Measurements from ENCODE around the gene FILIP1L. TPM values are rescaled to one million over a fixed set of nuclear protein-coding genes. Genes with fewer than 3 reads are reported as not detected.

FILIP1L gene
- polyA plus RNA-seq, 1 of the 3 experiments (the other 2 are of a cell fraction), result 26.8 TPM

- no peaks in the 10 kb centered on the region for H3K27me3 ChIP-seq (ENCODE audit: insufficient read depth)
- no peaks in the 10 kb centered on the region for H3K4me1 ChIP-seq (ENCODE audit: control insufficient read depth in 1 of 2, insufficient read depth in 2 of 2, low read depth in 1 of 2, low read length in 1 of 2)
- POLR2A ChIA-PET, result no interaction called here
- H3F3A ChIP-seq (replicated peaks; ENCODE audit: insufficient read depth), result no peaks in the 10 kb centered on the region
- no peaks in the 10 kb centered on the region for H3K9me2 ChIP-seq
- 89% methylated on average over 1 of the region's 1 CpG for WGBS (ENCODE audit: low lambda C conversion rate)
- H3K27ac ChIP-seq (ENCODE audit: low read depth in 2 of 2, low read length in 1 of 2), result no peak overlapping the region
- no peaks in the 10 kb centered on the region for H4K20me1 ChIP-seq (ENCODE audit: insufficient read depth)
- no peak overlapping the region for H2AFZ ChIP-seq (ENCODE audit: low read depth)
- no peak overlapping the region for H3K9ac ChIP-seq
- CTCF ChIA-PET, result interaction anchor here (1.8 kb wide), 1 partner anchor 32 kb away, joined by 4 read pairs; no protein-coding TSS in a partner anchor
- no peaks in the 10 kb centered on the region for H3K79me2 ChIP-seq (ENCODE audit: insufficient read depth)
- no peak for DNase-seq
- H3K36me3 ChIP-seq (replicated peaks in 1 of 2; ENCODE audit: control insufficient read depth in 1 of 2, insufficient read depth in 2 of 2, low read length in 1 of 2), result peaks cover 0 to 6% of the 10 kb centered on the region in 2 experiments
- no peak overlapping the region for H3K4me2 ChIP-seq
- TF ChIP-seq MXI1 (IDR thresholded peaks at IDR 0.05; ENCODE audit: low read depth, low read length) (no peak), CTCF (IDR thresholded peaks at IDR 0.05) (no peak)
- H3K4me3 ChIP-seq (ENCODE audit: low read depth in 2 of 2, low read length in 1 of 2), result no peak overlapping the region
- H3K9me3 ChIP-seq, result peaks cover 8% of the 10 kb centered on the region; the same call in 1 of the 2 replicates
These were observed 124.1 kb downstream of the FILIP1L start for GRCh38 chr3:99990179-99990578.

DNA sequence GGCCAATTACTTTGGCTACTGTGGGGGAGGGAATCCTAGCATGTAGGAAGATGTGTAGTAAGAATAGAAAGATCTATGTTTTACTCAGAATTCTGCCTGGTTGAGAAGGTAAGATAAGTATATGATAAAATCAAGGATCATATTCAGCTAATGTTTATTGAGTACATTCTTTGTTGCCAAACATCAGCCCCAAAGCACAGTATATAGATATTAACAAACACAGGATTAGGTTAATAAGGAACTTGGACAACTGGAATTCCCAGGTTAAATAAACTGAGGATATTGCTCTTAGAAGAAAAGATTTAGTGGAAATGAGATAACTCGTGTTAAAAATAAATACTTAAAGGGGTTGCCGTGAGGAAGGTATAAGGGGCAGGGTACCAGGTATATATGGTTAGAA lies 129.6 kb downstream of the FILIP1L start:
- TF ChIP-seq REST (IDR thresholded peaks at IDR 0.05; ENCODE audit: low read depth, low read length) (no peak), GATA2 (CRISPR knock-in tag; IDR thresholded peaks at IDR 0.05) (no peak), RXRA (IDR thresholded peaks at IDR 0.05; ENCODE audit: borderline replicate concordance, low read depth) (no peak), SMC3 (IDR thresholded peaks at IDR 0.05; ENCODE audit: low read depth, low read length) (no peak), ELF1 (IDR thresholded peaks at IDR 0.05) (no peak), EP300 (IDR thresholded peaks at IDR 0.05; ENCODE audit: borderline replicate concordance in 1 of 2, low read depth in 1 of 2, low read length in 1 of 2) (no peak), GABPA (IDR thresholded peaks at IDR 0.05; ENCODE audit: low read depth) (no peak), RFX5 (IDR thresholded peaks at IDR 0.05; ENCODE audit: low read length) (no peak), YY1 (IDR thresholded peaks at IDR 0.05; ENCODE audit: low read depth) (no peak), RAD21 (IDR thresholded peaks at IDR 0.05; ENCODE audit: low read length) (no peak), MXI1 (IDR thresholded peaks at IDR 0.05; ENCODE audit: low read depth, low read length) (no peak), FOXM1 (IDR thresholded peaks at IDR 0.05; ENCODE audit: low read depth) (no peak), POLR2AphosphoS5 (IDR thresholded peaks at IDR 0.05; ENCODE audit: low read depth, low read length) (no peak), CHD2 (IDR thresholded peaks at IDR 0.05; ENCODE audit: low read length, partially characterized antibody) (no peak), MAX (IDR thresholded peaks at IDR 0.05; ENCODE audit: low read depth) (no peak), RCOR1 (IDR thresholded peaks at IDR 0.05; ENCODE audit: low read length) (no peak), FOXJ3 (CRISPR knock-in tag; IDR thresholded peaks at IDR 0.05) (no peak), CTCF (IDR thresholded peaks at IDR 0.05) (no peak)
- TF ChIP-seq, protein P1, sequence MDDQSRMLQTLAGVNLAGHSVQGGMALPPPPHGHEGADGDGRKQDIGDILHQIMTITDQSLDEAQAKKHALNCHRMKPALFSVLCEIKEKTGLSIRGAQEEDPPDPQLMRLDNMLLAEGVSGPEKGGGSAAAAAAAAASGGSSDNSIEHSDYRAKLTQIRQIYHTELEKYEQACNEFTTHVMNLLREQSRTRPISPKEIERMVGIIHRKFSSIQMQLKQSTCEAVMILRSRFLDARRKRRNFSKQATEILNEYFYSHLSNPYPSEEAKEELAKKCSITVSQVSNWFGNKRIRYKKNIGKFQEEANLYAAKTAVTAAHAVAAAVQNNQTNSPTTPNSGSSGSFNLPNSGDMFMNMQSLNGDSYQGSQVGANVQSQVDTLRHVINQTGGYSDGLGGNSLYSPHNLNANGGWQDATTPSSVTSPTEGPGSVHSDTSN (IDR thresholded peaks at IDR 0.05), result no peak
- Histone ChIP-seq H3K79me2 (ENCODE audit: insufficient read depth) (no peaks in the 10 kb centered on the region), H3K9me3 (no peaks in the 10 kb centered on the region), H4K20me1 (ENCODE audit: insufficient read depth) (no peaks in the 10 kb centered on the region), H3K27me3 (ENCODE audit: insufficient read depth) (no peaks in the 10 kb centered on the region), H3F3A (replicated peaks; ENCODE audit: insufficient read depth) (no peaks in the 10 kb centered on the region), H3K4me3 (ENCODE audit: low read depth in 2 of 2, low read length in 1 of 2) (no peak overlapping the region), H3K27ac (ENCODE audit: low read depth in 2 of 2, low read length in 1 of 2) (peak overlapping the region in 1 of 2 experiments; percentile 40; a peak in 2 of 4 replicates), H3K9ac (no peak overlapping the region), H3K9me2 (no peaks in the 10 kb centered on the region), H2AFZ (ENCODE audit: low read depth) (no peak overlapping the region), H3K4me2 (peak overlapping the region; percentile 3; the same call in 1 of the 2 replicates), H3K36me3 (replicated peaks in 1 of 2; ENCODE audit: control insufficient read depth in 1 of 2, insufficient read depth in 2 of 2, low read length in 1 of 2) (no peaks in the 10 kb centered on the region), H3K4me1 (ENCODE audit: control insufficient read depth in 1 of 2, insufficient read depth in 2 of 2, low read depth in 1 of 2, low read length in 1 of 2) (no peaks in the 10 kb centered on the region)
- POLR2A ChIA-PET, result no interaction called here
- CTCF ChIA-PET, result interaction anchor here (0.7 kb wide), 1 partner anchor 241 kb away, joined by 3 read pairs; no protein-coding TSS in a partner anchor
- DNase-seq, result no peak
- WGBS (ENCODE audit: low lambda C conversion rate), result 86% methylated on average over 2 of the region's 2 CpGs

All from SK-N-SH (cell line).